ENCODE measurements around the gene AKR1C1. TPM values are rescaled to one million over a fixed set of nuclear protein-coding genes. Genes with fewer than 3 reads are reported as not detected.
"Not testable (repeated sequence)": the region's sequence is repeated elsewhere in the genome, so short reads cannot be mapped to it uniquely, and the experiment has no call there.

The AKR1C1 gene
- total RNA-seq, 1 experiment from 2014 or later = 1.9 TPM

- H2AFZ ChIP-seq (ENCODE audit: low read length); H3K4me1 Mint-ChIP-seq; H3K23me2 ChIP-seq (ENCODE audit: insufficient read length, low read depth, low read length, poor library complexity, severe bottlenecking); H2BK5ac ChIP-seq (ENCODE audit: insufficient read length, low read length); H4K20me1 ChIP-seq (ENCODE audit: control insufficient read depth, insufficient read depth, insufficient read length); H3K4me3 Mint-ChIP-seq; H3K9ac ChIP-seq (ENCODE audit: extremely low read depth, insufficient read length, low read length); H3K14ac ChIP-seq (ENCODE audit: insufficient read depth, low read length); H4K8ac ChIP-seq (replicated peaks; ENCODE audit: insufficient read length, low read depth, low read length); H2BK15ac ChIP-seq (ENCODE audit: low read depth, low read length); H3K27me3 ChIP-seq (ENCODE audit: insufficient read depth, low read length); H3K4ac ChIP-seq (ENCODE audit: low read depth, low read length); DNase-seq; H3K18ac ChIP-seq (ENCODE audit: insufficient read length, low read depth, low read length); H3K23ac ChIP-seq (ENCODE audit: insufficient read length, low read depth, low read length); H3K56ac ChIP-seq (ENCODE audit: insufficient read length, low read depth, low read length); H3K79me1 ChIP-seq (ENCODE audit: insufficient read depth, low read depth, low read length, poor library complexity, severe bottlenecking); H4K91ac ChIP-seq (ENCODE audit: insufficient read length, low read depth, low read length); H3K4me2 ChIP-seq (ENCODE audit: insufficient read depth, insufficient read length, low read length); H3K27ac Mint-ChIP-seq; H2BK120ac ChIP-seq (ENCODE audit: low read depth, low read length, poor library complexity, severe bottlenecking); H2BK12ac ChIP-seq (ENCODE audit: insufficient read length, low read depth, low read length); H3K27ac ChIP-seq (ENCODE audit: insufficient read length, low read depth, low read length); H3T11ph ChIP-seq (ENCODE audit: low read length); H3K36me3 Mint-ChIP-seq (ENCODE audit: insufficient read depth in 1 of 3, low read depth in 3 of 3); H3K9me3 ChIP-seq (ENCODE audit: control insufficient read depth, low read depth, low read length); H3K79me2 ChIP-seq (ENCODE audit: insufficient read depth, low read length); H3K4me1 ChIP-seq (ENCODE audit: insufficient read depth, low read length); H4K5ac ChIP-seq (ENCODE audit: insufficient read length, low read depth, low read length); H3K27me3 Mint-ChIP-seq (ENCODE audit: low read depth); H2BK20ac ChIP-seq (ENCODE audit: low read depth, low read length, poor library complexity, severe bottlenecking); H2AK5ac ChIP-seq (ENCODE audit: insufficient read length, low read length): not testable (repeated sequence)
- peaks cover 0 to 17% of the 10 kb centered on the region in 2 experiments; a peak in 2 of 5 replicates for H3K9me3 Mint-ChIP-seq
- no CpG with 5 or more reads among the region's 10 CpGs for whole genome bisulfite sequencing (ENCODE audit: extremely low coverage, insufficient read length, low lambda C conversion rate)
Observed at GRCh38 chr10:4992564-4992963, 29.3 kb downstream of the AKR1C1 start.

DNA sequence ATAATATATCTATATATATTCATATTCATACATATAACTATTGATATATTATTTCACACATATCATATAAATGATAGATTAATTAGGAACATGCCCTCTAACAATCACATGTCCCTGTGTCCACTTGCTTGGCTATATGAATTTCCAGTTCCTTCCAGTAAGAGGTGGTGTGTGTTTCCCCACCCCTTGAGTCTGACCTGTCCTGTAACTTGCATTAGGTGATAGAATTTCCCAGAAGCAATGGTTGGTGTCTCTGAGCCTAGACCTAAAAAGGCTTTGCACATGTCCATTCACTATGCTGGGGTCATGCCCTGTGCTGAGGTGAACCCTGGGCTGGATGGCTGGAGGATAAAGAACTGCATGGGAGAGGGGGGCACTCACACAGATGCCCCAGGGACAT, 31.0 kb downstream of the AKR1C1 start:
- not testable (repeated sequence) for H3K23me2 ChIP-seq (ENCODE audit: insufficient read length, low read depth, low read length, poor library complexity, severe bottlenecking); H3K4me3 Mint-ChIP-seq; H4K91ac ChIP-seq (ENCODE audit: insufficient read length, low read depth, low read length); H3K79me2 ChIP-seq (ENCODE audit: insufficient read depth, low read length); H4K8ac ChIP-seq (replicated peaks; ENCODE audit: insufficient read length, low read depth, low read length); H3K4me1 ChIP-seq (ENCODE audit: insufficient read depth, low read length); H3K14ac ChIP-seq (ENCODE audit: insufficient read depth, low read length); H3K79me1 ChIP-seq (ENCODE audit: insufficient read depth, low read depth, low read length, poor library complexity, severe bottlenecking); H3K27ac ChIP-seq (ENCODE audit: insufficient read length, low read depth, low read length); H3K9me3 ChIP-seq (ENCODE audit: control insufficient read depth, low read depth, low read length); H4K5ac ChIP-seq (ENCODE audit: insufficient read length, low read depth, low read length); H2BK15ac ChIP-seq (ENCODE audit: low read depth, low read length); H2BK5ac ChIP-seq (ENCODE audit: insufficient read length, low read length); H2BK20ac ChIP-seq (ENCODE audit: low read depth, low read length, poor library complexity, severe bottlenecking); H3K56ac ChIP-seq (ENCODE audit: insufficient read length, low read depth, low read length); H4K20me1 ChIP-seq (ENCODE audit: control insufficient read depth, insufficient read depth, insufficient read length); H3K27me3 ChIP-seq (ENCODE audit: insufficient read depth, low read length); H2BK12ac ChIP-seq (ENCODE audit: insufficient read length, low read depth, low read length); H3K27ac Mint-ChIP-seq; H3T11ph ChIP-seq (ENCODE audit: low read length); H3K4me2 ChIP-seq (ENCODE audit: insufficient read depth, insufficient read length, low read length); H2AK5ac ChIP-seq (ENCODE audit: insufficient read length, low read length); H3K27me3 Mint-ChIP-seq (ENCODE audit: low read depth); H3K23ac ChIP-seq (ENCODE audit: insufficient read length, low read depth, low read length); H3K9ac ChIP-seq (ENCODE audit: extremely low read depth, insufficient read length, low read length); H3K4me1 Mint-ChIP-seq; H3K36me3 Mint-ChIP-seq (ENCODE audit: insufficient read depth in 1 of 3, low read depth in 3 of 3); DNase-seq; H3K4ac ChIP-seq (ENCODE audit: low read depth, low read length); H2BK120ac ChIP-seq (ENCODE audit: low read depth, low read length, poor library complexity, severe bottlenecking); H2AFZ ChIP-seq (ENCODE audit: low read length); H3K18ac ChIP-seq (ENCODE audit: insufficient read length, low read depth, low read length)
- peaks cover 4 to 26% of the 10 kb centered on the region in 2 experiments; a peak in 3 of 5 replicates for H3K9me3 Mint-ChIP-seq

Measured in H9 (cell line).